NCI-H2196 treated with DMSO at 0.1 percent for 48 hours (cell line): Measurements from ENCODE around the gene GPR17.

Experiments used
- DNase-seq: peaks from one replicate; lab custom pipeline; 2025; ENCODE audit not compliant: unreplicated experiment; lab: John Stamatoyannopoulos, UW

Gene GPR17

GRCh38 chr2:127614246-127614645, 31.7 kb upstream of the GPR17 start:
- DNase-seq = no peak

- DNase-seq = no peak
These were observed 31.2 kb upstream of the GPR17 start for GRCh38 chr2:127614731-127615130.

GRCh38 chr2:127615511-127616166, 30.3 kb upstream of the GPR17 start:
- no peak for DNase-seq

GRCh38 chr2:127618551-127619202, 27.3 kb upstream of the GPR17 start:
- DNase-seq = no peak

- no peak for DNase-seq
These were observed 26.8 kb upstream of the GPR17 start for GRCh38 chr2:127619203-127619590.

- no peak for DNase-seq
These were observed 25.9 kb upstream of the GPR17 start for GRCh38 chr2:127619877-127620705.

- DNase-seq = no peak
These were observed 25.1 kb upstream of the GPR17 start for GRCh38 chr2:127620866-127621265.

GRCh38 chr2:127621981-127622431, 23.9 kb upstream of the GPR17 start:
- DNase-seq = no peak

- no peak for DNase-seq
These were observed 23.2 kb upstream of the GPR17 start for GRCh38 chr2:127622561-127623387.

GRCh38 chr2:127623388-127624319, 22.3 kb upstream of the GPR17 start:
- DNase-seq = peak; percentile 11

- DNase-seq = no peak
These were observed 21.6 kb upstream of the GPR17 start for GRCh38 chr2:127624320-127624755.

- no peak for DNase-seq
These were observed 21.0 kb upstream of the GPR17 start for GRCh38 chr2:127624756-127625571.

GRCh38 chr2:127625572-127625951, 20.4 kb upstream of the GPR17 start:
- DNase-seq = no peak

GRCh38 chr2:127626175-127626574, 19.8 kb upstream of the GPR17 start:
- DNase-seq = no peak

GRCh38 chr2:127626917-127627739, 18.8 kb upstream of the GPR17 start:
- no peak for DNase-seq

GRCh38 chr2:127627740-127628571, 18.0 kb upstream of the GPR17 start:
- DNase-seq = no peak
